GM18526 (cell line): ENCODE data around the gene BFSP2.

Experiments used
- POLR2A ChIP-seq: IDR thresholded peaks from 3 replicates; pipeline ENCODE4 v1.6.1; 2011; ENCODE audit not compliant: insufficient read length; ENCODE audit errors: extremely low read depth

The BFSP2 gene

GRCh38 chr3:133452641-133453319 lies 52.9 kb downstream of the BFSP2 start:
- no peak for TF ChIP-seq POLR2A

GRCh38 chr3:133453383-133453782 lies 53.5 kb downstream of the BFSP2 start:
- TF ChIP-seq POLR2A, result no peak

GRCh38 chr3:133455281-133455680 lies 55.4 kb downstream of the BFSP2 start:
- no peak for TF ChIP-seq POLR2A

- no peak for TF ChIP-seq POLR2A
These were observed 56.1 kb downstream of the BFSP2 start for GRCh38 chr3:133455960-133456359.

GRCh38 chr3:133457025-133457424 lies 57.2 kb downstream of the BFSP2 start:
- TF ChIP-seq POLR2A, result no peak

- TF ChIP-seq POLR2A, result no peak
These were observed 57.7 kb downstream of the BFSP2 start for GRCh38 chr3:133457465-133458067.

GRCh38 chr3:133459400-133459799 lies 59.5 kb downstream of the BFSP2 start:
- no peak for TF ChIP-seq POLR2A

GRCh38 chr3:133460809-133461208 lies 61.0 kb downstream of the BFSP2 start:
- TF ChIP-seq POLR2A, result no peak

- TF ChIP-seq POLR2A, result no peak
These were observed 61.4 kb downstream of the BFSP2 start for GRCh38 chr3:133461291-133461690.

GRCh38 chr3:133463347-133463860 lies 63.5 kb downstream of the BFSP2 start:
- TF ChIP-seq POLR2A, result no peak

GRCh38 chr3:133464573-133464972 lies 64.7 kb downstream of the BFSP2 start:
- no peak for TF ChIP-seq POLR2A

- no peak for TF ChIP-seq POLR2A
These were observed 66.9 kb downstream of the BFSP2 start for GRCh38 chr3:133466531-133467386.

GRCh38 chr3:133467780-133468179 lies 67.9 kb downstream of the BFSP2 start:
- TF ChIP-seq POLR2A, result no peak

- no peak for TF ChIP-seq POLR2A
These were observed 68.4 kb downstream of the BFSP2 start for GRCh38 chr3:133468251-133468721.

GRCh38 chr3:133469140-133469731 lies 69.4 kb downstream of the BFSP2 start:
- TF ChIP-seq POLR2A, result no peak
